Measurements from ENCODE around the gene CTNNA1.

DNA sequence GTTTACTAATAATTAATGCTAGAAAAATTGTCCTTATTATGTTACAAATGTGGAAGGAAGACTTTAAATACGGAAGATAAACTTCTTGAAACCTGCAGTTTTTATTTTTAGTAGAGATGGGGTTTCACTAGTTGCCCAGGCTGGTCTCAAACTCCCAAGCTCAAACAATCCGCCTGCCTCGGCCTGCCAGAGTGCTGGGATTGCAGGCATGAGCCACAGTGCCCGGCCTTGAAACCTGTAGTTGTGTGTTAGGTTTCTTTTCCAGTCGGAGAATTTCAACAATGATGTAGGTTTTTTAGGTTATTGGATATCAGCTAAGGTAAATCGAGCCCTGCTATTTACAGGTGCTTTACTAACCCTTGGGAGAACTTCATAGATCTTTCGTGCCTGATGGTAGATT lies 30.8 kb downstream of the CTNNA1 start:
- TF ChIP-seq TAF1 (IDR thresholded peaks at IDR 0.05; ENCODE audit: borderline replicate concordance, low read depth, low read length) (no peak), POLR2A (IDR thresholded peaks at IDR 0.05; ENCODE audit: low read depth, low read length) (no peak)

Measured in GM12892 (cell line).